GM10847 (cell line): ENCODE data around the gene GAL.

ENCODE experiments used
- POLR2A ChIP-seq: IDR thresholded peaks from 2 replicates; pipeline ENCODE4 v1.6.1; 2011; ENCODE audit not compliant: insufficient read length; ENCODE audit errors: extremely low read depth

GAL gene

DNA sequence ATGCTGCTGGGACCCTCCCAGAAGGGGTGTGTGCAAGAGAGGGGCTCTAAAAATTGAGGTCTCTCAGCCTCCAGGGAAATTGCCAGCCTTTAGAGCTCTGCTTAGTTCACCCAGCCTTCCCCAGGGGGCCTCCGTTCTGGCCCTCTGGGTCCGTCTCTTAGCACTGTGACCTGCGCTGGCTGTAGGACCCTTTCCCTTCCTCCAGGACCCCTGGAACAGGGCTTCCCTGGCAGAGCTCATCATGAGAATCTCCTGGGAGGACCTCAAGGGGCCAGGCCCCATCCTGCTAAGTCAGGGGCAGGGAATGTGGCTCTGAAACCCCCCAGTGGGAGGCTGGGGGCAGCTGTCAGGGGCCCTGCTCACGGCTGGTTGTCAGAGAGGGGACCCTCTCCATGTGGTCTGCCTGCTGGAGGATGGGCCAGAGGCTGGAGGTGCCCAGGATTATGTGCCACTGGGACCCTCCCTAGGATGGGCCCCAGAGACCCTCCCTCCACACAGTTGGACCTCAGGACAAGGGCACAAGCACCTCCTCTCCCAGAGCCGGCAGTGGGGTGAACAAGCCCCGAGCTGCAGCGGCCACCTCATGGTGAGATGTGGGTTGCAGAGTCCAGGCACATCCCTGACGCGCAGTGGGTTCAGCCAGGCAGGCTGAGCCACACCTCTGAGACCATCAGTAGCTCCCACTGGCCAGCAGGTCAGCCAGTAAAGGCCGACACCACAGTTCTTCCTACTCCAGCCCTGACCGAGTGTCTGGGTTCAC, 27.1 kb upstream of the GAL start:
- no peak for TF ChIP-seq POLR2A

DNA sequence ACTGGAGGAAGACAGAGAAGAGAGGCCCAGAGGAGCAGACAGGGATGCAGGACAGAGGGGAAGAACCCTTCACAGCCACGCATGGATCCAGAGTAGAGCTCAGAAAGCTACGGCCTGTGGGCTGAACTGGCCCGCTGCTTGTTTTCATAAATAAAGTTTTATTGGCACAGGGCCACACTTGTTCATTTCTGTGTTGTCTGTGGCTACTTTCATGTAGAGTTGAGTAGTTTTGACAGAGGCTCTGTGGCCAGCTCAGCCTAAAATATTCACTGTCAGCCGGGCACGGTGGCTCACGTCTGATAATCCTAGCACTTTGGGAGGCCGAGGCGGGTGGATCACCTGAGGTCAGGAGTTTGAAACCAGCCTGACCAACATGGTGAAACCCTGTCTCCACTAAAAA, 26.2 kb upstream of the GAL start:
- TF ChIP-seq POLR2A: no peak

DNA sequence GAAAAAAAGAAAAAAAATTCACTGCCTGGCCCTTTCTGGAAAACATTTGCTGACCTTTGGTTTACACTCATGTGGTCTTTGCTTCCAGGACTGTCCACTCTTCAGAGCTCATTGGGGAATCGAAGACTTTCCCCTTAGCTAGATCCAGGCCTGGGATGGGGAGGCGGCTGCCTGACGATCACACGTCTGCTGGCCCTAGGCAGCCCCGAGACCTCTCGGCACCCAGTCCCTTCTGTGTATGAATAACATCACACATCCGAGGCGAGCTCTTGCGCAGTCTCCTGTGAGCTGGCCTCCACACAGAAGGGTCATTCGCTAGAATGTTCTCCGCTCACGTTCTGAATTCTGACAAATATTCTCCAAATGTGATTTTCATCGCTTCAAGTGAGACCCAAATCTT, 25.7 kb upstream of the GAL start:
- TF ChIP-seq POLR2A: no peak

DNA sequence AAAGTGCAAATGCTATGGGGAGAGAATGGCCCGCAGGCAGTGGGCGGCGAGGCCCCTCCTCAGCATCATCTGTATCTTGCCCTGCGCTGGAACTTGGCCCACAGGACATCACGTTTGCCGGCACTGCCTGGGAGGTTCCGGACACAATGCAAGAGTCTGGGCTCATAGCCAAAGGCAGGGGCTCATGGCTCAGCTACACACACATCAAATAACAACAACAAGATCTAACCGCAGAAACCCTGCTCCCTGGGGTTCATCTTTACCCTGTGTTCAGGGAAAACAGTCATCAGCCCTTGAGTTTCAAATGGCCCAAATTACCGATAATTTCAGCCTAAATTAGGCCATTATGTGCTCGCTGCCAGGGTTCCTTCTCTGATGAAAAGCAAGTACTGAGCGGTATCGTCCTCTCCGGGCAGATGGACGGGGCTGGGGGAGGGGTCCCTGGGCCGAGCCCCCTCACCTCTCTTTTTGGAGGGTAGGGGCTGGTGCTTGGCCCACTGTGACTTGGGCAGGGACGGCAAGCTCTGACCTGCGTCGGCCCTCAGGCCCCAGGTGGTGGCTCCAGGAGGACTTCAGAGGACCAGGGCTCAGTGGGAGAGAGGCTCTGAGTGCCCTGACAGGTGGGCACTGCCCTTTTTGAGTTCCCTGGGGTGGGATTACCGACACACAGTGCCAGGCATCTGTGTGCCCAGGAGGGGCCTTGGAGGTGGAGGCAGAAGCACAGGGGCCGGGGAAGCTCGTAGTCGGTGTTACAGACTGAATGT, 25.0 kb upstream of the GAL start:
- no peak for TF ChIP-seq POLR2A

DNA sequence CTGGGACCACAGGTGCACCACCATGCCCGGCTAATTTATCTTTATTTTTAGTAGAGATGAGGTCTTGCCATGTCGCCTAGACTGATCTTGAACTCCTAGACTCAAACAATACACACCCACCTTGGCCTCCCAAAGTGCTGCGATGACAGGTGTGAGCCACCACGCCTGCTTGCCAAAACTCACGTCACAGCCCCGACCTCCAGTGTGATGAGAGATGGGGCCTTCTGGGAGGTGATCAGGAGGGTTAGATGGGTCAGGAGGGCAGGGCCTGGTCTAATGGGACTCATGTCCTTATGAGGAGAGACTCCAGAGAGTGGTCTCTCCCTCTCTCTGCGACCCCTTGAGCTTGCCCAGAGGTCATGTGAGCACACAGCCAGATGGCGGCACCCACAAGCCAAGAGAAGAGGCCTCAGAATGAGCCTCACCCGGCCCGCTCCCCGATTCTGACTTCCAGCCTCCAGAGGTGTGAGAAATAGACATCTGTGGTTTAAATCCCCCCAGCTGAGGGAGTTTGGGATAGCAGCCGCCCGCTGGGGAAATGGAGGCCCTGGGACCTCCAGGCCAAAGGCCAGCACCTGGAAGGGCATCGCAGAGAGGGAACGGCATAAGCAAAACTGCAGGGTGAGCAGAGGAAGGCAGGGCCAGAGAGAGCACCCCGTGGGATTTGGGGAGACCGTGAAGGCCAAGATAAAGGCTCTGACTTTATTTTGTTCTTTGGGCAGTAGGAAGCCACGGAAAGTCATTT, 24.1 kb upstream of the GAL start:
- TF ChIP-seq POLR2A: no peak

DNA sequence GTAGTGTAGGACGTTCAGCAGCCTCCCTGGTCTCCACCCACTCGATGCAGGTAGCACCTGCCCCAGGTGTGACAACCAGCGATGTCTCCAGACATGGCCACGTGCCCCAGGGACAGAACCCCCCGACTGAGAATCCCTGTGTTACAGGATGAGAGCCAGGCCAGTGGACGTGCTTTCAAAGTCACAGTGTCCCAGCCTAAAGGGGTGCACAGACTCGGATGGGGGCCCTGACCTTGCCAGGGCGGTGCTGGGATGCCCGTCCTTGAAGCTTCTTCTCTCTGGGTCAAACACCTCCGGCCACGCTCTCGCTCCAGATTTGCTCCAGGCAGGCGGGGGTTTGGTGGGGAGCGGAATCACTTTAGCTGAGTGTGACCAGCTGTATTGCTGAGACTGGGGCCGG, 23.3 kb upstream of the GAL start:
- no peak for TF ChIP-seq POLR2A

DNA sequence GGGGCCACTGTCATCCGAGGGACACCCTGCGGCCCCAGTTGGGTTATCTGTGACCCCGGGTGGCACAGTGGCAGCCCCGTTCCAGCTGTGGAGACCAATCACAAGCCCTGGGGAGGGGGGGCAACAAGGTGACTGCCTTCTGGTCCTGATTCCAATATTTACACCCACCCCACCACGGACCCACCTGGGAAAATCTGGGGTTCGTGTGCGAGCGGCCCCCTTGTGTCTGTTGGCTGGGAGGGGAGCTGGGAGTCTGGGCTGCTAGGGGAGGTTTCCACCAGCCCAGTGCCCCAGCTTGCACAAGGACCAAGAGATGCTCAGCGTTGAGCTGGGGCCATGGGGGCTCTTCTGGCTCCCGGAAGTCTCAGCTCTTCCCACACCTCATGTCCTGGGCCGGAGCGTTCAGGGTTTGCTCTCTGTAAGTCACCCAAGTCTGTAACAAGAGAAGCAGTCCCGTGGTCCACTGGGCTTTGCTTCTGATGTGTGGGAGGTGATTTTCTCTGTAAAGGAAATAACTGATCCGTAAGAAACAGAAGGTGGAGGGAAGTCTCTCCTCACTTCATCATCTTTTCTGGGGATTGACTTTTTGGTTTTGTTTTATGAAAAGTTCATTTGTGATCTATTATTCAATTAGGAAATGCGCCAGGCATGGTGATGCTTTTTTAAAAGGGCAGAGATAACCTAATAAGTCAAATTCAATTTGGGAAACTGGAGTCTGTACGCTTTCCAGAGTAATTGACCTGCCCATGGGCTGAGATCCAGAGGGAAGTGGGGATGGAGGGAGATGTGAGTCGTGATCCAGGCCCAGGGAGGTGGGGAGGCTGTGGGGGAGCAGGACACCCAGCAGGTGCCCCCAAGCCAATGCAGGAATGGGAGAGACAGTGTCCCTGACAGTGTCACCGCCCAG, 22.4 kb upstream of the GAL start:
- no peak for TF ChIP-seq POLR2A

DNA sequence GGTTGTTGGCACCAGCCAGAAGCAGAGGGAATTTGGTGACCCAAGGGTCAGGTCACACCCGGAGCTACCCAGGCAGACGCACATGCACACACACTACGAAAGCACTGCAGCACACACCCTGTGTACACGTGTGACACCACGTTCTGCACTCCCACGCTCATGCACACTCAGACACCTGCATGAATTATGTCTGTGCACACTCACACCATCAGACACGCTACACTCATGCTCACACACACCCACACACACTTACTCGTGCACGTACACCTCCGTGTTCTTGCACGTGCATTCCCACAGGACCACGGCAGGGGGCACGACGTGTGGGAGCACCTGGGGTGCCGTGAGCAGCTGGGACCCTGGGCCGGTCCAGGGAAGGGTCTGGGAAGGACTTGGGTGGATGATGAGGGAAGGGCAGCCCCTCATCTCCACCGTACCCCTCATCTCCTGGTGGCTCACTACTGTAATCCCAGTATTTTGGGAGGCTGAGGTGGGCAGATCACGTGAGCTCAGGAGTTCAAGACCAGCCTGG, 20.8 kb upstream of the GAL start:
- no peak for TF ChIP-seq POLR2A

DNA sequence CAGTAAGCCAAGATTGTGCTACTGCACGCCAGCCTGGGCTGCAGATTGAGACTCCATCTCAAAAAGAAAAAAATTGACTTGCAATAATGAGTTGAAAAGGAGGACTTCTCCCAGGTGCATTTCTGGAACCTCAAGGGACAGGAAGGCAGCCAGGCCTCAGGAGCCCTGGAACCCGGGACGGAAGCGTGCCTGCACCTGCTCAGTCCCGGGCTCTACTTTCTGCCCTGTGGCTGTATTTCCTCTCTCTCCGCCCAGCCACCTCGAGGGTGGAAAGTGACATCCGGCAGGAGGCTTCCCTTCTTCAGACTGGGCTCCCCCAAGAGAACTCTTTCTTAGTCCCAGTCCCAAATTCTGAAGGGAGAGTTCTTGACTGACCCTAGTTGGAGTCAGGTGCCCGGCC, 20.2 kb upstream of the GAL start:
- no peak for TF ChIP-seq POLR2A

DNA sequence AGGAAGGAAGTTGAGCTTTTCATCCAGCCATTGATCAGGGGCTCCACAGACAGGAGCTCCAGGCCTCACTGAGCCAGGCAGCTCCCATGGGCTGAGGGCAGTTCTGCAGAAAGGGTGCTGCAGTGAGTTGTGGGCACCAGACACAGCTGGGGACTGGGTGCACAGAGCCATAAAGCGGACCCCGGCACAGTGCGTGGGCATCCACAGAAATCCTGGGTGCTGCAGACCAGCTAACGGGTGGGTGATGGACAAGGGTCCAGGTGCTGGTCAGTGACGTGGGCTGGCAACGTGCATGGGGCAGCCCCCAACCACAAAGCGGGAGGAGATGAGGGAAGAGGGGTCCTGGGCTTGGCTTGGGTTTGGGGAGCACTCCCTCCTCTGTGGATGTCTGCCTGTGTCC, 19.4 kb upstream of the GAL start:
- no peak for TF ChIP-seq POLR2A

DNA sequence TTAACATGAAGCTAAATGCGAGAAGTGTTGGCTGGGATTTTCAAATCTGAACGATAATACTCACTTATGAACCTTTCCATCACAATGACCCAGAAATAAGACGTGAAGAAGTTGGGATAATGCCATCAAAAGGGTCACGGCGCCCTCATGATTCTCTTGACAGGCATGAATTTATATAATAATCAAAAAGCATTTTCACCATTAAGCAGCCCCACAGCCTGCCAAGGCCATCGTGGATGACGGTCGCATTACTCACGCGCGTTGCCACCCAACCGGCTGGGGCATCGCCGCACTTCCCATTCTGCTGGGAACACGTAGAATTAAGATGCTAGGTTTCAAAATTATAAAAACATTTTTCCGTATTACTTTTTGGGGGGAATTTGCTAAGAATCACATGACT, 18.9 kb upstream of the GAL start:
- TF ChIP-seq POLR2A: no peak

DNA sequence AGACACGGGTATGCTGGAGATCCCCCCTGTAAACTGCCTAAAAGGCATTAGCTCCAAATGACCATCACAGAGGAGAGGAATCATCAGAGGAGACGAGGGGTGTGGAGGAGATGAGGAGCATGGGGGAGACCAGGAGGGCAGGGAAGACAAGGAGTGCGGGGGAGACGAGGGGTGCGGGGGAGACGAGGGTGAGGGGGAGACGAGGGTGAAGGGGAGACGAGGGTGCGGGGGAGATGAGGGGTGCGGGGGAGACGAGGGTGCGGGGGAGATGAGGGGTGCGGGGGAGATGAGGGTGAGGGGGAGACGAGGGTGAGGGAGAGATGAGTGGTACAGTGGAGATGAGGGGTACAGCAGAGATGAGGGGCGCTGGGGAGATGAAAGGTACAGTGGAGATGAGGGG, 17.5 kb upstream of the GAL start:
- no peak for TF ChIP-seq POLR2A

DNA sequence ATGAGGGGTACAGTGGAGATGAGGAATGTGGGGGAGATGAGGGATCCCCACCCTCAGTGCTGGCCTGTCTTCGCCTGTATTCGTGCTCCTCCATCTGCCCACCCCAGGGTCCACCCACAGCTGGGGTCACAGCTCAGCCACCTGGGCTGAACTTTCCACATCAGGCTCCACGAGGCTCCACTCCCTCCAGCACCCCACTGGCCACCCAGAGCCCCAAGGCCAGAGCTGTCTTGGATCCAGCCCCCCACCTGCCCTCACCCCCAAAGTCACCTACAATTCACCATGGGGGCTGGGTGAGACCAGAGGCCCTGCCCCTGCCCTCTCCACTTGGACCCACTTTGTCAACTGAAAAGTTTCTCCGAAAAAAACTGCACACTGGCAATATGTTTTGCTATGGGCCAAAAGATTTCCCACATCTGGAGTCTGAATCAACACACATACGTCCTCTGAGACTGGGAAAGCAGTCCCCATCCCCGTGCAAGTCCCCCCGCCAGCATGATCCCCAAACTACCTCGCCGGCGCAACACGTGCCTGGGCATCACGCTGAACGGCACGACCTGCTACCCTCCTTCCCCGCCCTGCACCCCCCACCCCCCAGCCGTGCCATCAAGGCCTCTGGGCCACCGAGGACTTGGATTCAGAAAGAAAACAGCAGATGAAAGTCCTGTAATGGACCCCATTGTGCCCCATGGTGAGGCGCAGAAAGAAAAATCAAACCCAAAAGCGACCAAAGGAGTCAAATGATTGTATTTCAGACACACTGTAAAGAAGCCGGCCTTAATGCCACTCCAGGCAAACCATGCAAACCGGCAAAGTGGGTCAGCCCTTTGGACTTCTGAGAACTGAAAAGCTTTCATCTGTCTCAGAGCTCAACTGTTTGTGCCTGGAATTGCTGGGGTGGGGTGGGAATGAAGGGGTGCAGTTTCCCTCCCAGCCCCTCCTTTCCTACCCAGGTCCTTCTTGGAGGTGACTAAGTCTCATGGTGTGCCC, 16.5 kb upstream of the GAL start:
- no peak for TF ChIP-seq POLR2A
